Activated CD4-positive, alpha-beta T cell treated with anti-CD3 and anti-CD28 coated beads for 1 hour (primary cell): ENCODE measurements around the gene CBX6.

ENCODE experiments used
- DNase-seq: peaks from one replicate; pipeline ENCODE4 v3.0.0-alpha.2; 2020

The CBX6 gene

DNA sequence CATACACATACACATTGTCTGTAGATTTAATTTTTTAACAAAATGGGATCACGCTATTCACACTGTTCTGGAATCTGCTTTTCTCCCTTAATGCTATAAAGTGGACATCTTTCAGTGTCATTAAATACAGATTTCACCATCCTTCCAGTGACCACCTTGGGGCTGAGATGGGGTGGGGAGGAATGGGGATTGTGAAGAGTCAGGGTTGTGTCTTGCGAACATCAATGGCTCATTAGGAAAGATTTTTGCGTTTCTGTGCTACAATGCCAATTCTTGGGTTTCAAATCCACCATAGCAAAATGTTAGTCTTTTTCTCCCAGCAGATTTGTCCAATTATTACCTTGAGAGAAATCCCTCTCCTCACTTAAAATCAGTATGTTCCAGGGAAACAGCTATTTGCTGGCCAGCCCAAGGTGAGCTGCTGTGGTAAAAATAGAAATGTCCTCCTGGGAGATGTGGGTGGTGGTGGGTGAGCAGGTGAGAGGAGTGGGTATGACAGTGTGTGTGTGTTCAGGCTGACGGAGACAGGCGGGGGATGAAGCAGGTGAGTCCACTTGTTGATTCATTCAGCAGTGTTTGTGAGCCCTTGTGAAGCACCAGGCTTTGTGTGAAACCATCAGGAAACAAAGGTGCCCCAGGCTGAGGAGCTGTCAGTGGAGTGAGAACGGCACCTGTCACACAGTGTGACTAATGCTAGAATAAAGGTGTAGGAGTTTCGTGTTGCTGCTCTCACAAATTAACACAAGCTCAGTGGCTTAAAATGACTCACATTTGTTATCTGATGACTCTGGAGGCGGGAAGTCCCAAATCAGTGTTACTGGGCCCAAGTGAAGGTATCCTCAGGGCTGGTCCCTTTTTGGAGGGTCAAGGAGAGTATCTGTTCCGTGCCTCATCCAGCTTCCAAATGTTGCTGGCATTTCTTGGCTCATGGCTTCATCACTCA lies 1.7 kb upstream of the CBX6 start:
- peak; percentile 58 for DNase-seq

DNA sequence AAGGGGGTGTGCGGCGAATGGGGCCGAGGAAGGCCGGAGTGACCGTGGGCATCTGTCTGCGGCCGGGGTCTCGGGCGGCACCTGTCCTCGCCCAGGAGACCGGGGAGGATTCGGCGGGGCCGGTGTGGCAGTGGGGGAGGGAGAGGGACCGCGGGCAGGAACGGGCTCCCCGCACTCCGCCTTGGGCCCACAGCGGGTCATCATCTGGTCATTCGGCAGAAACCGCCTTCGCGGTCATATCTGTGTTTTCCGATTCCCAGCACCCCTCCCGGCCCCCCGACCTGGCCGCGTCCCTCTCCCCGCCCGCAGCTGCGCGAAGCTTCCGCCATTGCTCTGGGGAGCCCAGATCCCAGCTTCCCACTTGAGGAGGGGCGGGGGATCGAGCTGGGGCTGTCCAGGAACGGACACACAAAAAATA lies 824 bp upstream of the CBX6 start:
- no peak for DNase-seq

DNA sequence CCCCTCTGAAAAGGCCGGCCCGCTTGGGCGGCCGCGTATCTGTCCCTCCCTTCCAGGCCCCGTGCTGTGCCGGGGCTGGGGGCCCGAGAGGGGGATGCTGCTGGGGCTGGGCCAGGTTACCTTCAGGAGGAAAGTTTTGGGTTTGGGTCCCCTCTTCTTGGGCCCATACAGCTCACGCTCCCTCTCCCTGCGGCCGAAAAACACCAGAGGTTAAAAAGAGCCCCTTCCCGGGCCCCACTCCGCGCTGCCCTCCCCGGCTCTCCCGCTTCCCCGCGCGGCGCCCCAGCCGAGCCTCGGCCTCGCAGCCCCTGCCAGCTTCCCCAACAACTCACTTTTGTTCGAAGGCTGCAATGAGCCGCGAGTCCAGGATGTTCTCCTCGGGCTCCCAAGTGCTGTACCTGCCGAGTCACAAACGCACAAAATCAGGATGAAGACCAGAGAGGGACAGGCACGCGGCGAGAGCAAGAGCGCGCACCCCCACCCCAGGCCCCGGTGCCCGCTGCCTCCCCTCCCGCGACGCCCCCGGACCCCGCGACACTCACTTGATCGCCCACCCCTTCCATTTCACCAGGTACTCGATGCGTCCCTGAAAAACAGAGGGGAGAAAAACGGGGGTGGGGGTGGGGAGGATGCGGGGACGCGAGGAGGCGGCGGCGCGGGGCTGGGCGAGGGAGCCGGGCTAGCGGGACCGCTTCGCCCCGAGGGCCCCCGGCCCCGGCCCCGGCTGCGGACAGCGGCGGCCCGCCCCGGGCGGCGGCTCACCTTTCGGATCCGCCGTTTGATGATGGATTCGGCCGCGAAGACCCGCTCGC lies 450 bp downstream of the CBX6 start:
- no peak for DNase-seq

DNA sequence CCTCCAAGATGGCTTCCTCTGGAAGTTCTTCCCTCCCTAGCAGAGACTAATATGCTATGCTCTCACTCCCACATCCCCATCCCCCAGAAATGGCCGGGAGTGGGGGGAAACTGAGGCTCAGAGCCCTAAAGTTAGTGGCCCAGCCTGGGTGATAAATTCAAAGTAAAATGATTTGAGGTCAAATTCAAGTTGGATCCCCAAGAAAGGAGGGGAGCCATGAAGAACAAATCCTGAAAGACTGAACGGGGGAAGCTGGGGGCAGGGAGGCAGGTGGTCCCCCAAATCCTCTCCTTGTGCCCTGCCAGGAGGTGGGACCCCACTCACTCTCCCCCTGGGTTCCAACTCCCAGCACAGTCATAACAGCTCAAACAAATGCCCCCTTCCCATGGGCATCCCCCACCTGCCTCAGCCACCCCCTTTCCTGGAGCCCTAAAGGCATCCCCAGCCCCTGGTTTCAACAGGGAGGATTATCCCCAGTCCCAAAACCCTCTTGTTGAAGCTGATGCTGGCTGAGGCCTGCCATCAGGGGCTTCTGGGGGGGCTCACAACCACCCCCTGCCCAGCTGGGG lies 1.1 kb downstream of the CBX6 start:
- no peak for DNase-seq

DNA sequence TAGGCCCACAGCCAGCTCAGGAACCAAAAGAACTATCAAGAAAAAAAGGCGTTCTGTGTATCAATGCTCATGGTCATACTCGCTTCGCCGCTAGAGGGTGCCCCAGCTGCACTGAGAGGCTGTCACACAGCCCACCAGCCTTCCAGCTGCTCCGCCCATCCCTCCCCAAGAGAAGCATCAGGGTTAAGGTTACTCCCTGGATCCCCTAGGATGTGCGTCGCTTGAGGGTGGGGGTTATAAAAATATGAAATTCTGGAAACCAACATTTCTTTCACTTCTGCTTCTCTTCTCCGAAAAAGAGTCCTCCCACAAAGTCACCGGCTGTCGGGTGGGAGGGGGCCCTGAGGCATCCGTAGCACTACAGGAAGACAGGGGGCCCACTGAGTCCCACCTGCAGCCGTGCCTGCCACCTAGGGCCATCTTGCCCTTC lies 1.7 kb downstream of the CBX6 start:
- DNase-seq, result peak; percentile 76

DNA sequence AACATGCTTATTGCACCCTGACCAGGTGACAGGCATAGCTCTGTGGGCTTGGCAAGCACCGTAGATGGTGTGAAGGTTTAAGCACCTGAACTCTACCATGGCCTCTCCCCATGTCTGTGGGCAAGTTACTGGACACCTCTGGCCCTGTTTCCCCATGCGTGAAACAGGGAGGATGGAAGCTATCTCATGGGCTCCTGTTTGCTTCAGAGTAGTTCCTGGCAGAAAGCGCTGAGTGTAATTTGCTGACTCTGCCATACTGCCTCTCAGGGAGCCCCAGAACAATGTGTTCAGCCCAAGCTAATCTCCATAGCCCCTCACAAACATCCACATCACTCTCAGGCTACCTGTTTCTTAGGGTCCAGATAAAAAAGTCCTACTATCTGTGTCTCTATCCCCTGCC lies 2.4 kb downstream of the CBX6 start:
- DNase-seq, result no peak

DNA sequence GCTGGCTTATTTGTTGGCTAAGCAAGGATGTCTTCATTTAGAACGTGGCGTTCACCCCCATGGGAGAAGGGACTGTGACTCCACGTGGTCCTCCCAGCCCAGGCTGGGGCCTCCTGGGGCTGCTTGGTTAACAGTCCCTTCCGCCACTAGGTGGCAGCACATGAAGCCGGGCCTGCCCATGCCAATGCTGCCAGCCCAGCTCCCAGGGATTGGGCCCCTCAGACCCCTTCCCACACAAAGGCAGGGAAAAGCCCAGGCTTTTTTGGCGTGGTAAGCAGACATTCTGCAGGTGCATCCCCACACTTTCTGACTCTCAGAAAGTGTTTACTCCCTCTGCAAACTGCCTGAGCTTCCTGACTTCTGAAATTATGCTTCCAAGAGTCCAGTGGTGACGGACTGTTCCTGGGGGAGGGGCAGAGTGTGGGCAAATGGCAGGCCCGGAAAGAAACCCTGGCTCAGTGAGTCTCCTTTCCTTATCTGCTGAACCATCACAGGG lies 3.1 kb downstream of the CBX6 start:
- peak; percentile 75 for DNase-seq

DNA sequence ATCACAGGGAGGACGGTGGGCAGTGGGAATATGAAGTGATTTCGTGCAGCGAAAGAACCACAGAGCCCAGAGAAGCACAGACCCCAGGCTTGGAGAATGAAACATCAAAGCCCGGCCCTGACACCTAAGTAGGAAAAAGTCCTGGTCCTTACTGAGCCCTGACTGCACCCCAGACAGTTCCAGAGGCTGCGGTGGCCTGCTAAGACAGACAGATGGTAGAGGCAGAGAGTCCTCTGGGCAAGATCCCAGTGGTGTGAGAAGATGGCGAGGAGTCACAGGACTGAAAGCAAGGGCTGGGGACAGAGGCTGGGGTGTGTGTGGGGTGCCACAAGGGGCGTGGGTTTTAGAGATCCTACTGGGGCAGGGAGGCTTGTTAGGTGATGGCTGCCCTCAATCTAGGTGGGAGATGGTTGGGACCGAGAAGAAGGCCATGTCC lies 3.7 kb downstream of the CBX6 start:
- DNase-seq, result no peak

DNA sequence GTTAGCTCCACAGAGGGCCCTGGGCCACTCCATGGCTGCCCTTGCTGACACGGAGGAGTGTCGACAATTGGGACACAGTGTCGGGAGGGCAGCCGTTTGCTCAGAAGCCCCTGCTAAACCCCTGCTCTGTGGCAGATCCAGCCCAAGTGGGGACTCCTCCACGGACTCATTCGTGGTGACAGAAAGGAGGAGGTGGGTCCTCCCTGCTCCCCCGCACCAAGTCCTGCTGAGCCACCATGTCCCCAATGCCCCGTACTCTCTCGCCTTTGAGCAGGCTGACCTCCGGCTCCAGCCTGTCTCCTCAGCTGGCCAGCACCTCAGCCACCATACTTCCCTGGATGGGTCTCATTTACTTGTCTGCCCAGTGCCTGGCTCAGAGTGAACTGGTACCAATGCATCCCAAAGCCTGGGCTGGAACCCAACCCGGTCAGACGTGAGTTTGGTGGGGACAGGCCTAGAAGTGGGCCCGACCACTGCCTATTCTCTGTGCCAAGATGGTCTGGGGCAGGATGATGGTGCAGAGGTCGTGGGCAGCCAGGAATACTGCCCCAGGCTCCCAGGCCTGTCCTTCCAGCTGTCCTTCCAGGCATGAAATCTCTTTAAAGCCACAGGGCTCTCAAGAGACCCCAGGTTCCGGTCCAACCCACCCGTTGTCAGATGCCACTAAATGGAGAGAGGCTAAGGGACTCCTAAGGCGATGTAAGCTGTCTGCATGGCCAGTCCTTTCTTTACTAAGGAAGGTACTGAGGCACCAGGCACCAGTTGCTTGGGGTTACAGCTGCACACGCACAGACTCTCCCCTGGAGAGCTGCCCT lies 4.3 kb downstream of the CBX6 start:
- DNase-seq, result no peak

DNA sequence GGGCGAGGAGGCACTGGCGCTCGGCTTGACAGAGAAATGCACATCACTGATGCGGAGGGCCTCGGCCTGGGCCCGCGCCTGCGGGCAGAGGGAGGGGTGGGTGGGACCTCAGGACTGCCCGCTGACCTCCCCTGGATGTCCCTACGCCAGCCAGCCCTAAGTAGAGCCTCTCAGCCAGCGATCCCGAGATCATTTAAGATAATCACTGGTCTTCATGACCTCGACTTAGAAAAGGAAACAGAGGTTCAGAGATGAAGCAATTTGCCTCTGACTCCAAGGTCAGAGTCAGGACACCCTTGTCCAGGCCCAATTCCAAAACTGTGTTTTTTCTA lies 4.9 kb downstream of the CBX6 start:
- DNase-seq, result no peak

DNA sequence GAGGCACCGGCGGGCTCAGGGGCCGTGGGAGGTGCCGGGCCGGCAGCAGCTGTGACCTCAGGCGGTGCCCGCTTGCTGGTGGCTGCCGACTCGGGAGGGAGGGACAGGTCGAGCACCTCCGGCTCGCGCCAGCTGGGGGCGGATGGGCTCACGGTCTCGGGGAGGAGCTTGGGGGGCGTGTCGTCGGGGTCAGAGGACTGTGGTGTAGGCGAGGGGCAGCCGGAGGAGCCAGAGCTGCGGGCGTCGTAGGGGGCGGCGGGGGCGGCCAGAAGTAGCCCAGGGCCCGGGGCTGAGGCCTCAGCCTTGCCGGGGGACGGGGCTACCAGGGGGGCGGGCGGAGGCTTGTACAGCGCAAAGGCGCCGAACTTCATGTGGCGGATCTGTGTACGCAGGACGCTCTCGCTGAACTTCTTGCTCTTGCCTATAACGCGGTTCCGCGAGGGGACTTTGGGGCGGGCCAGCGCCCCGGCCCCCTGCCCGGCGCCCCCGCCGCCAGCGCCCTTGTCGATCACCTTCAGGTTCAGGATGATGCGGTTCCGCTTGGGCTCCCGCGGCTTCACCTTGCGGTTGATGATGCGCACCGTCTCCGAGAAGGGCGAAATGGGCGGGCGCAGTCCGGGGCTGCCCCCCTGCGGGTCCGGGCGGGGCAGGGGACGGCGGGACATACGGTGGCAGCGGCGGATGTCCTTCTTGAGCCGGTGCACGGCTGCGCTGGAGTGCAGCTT lies 5.5 kb downstream of the CBX6 start:
- DNase-seq, result no peak

DNA sequence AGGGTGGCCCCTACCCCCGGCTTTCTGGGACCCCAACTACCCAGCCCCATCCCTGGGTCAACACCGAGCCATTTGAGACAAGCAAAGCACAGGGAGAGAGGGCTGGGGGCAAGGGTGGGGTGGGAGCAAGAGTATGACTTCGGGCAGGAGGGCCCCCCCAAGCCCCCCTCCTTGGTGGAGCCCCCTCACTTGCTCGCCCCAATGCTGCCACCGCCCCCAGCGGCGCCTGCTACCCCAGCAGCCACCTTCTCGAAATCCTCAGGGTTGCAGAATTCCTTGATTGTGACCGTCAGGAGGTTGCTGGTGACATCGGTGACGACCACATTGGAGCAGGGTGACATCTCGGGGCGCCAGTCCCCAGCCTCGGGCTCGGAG lies 6.0 kb downstream of the CBX6 start:
- no peak for DNase-seq

DNA sequence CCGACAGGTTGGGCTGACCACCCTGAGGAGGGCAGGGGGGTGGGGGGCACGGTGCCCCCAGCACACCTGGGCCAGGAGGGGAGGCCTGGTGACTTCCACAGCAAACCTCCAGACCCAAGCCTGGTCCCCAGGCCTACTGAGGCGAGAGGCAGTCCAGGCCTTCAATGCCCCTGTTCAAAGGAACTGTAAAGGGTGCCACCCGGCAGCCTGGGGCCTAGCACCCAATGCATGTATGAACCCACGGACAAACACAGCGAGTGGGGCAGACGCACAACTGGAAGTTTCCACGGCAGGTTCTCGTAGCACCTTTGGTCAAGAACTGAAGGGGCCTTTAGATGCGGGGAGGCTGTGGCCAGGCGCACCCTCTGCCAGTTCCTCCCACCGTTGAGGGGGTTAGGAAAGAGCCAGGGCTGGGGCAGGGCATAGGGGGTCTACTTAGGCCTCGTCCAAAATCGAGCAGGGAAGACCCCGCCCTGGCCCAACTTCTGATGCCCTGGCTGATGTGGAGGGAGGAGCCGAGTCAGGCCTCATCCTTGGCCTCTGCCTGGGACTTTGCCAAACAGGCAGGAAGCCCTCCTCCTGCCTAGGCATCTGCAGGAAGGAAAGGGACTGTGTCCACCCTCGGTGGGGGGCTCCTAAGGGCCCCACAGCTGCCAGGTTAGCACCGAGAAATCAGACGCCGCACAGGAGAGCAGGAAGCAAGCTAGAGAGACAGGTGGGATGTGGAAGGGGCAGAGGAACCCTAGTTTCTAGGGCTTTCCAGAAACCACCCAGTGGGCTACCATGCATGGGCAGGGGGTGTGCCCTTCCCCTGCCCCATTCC lies 6.6 kb downstream of the CBX6 start:
- no peak for DNase-seq

DNA sequence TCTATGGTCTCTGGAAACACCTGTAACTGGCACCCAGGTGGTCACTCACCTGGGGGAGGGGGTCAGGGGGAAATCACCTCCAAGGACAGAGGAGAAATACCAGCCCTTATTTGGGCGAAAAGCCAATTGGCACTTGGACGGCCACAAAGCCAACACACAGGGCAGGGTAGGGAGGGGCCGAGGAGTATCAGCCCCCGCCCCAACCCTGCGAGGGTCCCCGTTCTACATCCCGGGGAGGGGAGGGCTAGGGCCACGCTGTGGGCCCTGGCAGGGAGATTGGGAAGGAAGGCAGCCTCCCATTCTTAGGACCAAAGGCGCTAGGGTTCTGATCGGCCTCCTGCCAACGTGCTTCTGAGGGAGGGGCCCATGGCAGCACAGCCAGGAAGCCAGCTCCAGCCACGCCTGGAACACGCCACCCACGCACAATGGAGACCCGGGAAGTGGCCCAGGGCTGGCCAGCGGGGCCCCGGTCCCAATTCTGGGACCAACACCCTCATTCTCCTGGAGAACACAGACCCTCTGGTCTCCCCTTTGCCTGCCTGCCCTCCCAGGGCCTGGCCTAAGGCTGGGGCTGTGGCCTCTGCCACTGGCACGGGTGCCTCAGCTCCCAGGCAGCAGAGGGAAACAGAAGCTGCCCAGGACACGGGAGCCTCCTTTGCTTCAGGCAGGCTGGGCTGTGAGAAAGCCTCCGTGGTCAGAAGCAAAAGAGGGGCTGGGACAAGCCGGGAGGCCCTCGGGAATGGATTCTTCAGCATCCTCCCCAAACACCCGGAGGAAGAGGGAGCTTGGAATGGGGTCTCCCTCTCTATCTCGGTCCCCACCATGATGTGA lies 7.4 kb downstream of the CBX6 start:
- no peak for DNase-seq

DNA sequence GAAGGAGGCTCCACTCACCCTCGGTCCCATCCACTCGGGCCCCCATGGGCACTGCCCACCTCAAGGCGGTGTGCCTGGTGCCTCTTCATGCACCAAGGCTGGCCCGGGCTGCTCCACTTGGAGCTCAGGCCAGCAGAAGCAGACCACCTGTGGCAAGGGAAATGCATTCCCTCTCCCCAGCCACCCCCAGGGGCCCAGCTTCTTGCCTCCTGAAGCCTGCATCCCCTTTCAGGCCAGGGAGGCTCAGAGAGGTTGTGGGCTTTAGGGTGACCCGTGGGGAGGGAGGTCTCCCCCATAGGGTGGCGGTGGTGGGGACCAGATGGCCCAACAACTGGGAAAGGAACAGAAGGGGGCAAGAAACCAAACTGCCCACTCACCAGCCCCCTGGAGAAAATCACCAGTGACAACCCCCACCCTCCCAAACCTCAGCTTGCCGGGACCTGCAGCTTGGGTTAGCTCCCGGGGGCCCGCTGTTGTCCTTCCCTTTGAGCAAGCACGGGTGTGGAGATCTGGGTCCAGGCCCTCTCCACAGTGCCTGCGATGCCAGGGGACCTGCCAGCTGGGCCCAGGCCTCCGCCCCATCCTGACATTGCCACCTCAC lies 8.4 kb downstream of the CBX6 start:
- no peak for DNase-seq

DNA sequence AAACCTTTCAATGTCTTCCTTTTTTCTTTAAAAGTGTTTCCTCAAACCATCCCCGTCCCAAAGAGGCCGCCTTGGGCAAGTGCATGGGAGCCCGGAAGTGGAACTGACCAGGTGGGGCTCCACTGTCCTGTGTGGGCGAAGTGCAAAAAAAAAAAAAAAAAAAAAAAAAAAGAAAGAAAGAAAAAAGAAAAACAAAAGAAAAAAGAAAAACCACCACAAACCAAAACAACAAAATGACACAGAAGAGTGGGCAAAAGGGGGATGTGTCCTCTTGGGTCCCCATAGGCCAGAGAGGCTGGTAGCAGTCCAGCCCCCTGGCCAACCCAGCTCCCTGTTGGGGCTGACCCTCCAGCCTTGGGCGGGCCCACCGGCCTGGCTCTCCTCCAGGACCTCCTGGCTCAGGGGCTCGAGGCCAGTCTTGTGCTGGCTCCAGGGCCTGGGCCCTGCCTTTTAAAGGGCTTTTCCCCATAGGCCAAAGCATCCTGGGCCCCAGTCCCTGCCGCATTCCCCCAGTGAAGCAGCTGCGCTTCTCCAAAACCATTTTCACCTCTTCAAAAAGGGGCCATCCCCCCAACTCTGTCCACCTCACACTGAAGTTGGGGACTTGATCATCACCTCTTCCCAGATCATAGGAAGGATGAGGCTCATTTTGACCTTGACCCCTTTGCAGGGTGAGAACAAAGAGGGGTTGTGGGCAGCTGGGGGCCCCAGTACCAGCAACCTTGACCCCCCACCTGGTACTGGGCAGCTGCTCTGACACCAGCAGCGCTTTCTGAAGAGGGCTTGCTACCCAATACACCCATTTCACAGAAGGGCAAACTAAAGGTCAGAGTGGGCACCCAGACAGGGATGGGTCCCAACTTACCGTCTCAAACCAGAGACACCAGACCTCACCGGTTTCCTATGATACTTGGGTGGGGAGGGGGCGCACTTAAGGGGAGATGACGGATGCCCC lies 9.4 kb downstream of the CBX6 start:
- DNase-seq, result no peak

DNA sequence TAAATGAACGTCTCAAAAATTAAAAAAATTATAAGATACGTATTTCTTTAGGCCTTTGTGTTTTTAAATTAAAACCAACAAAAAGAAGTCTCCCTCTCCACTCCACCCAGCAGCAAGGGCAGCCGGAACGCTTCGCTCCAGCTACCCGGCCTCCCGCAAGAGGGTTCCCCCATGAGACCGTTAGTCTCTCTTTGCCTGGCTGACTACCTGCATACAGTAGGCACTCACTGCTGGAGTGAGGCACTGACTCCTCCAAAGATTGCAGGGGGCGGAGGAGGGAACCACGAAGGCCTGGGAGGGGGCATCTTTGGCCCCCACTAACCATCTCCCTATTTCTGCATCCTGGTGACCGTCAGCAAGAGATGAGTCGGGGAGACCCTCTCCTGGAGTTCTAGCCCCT lies 10.1 kb downstream of the CBX6 start:
- DNase-seq, result no peak

DNA sequence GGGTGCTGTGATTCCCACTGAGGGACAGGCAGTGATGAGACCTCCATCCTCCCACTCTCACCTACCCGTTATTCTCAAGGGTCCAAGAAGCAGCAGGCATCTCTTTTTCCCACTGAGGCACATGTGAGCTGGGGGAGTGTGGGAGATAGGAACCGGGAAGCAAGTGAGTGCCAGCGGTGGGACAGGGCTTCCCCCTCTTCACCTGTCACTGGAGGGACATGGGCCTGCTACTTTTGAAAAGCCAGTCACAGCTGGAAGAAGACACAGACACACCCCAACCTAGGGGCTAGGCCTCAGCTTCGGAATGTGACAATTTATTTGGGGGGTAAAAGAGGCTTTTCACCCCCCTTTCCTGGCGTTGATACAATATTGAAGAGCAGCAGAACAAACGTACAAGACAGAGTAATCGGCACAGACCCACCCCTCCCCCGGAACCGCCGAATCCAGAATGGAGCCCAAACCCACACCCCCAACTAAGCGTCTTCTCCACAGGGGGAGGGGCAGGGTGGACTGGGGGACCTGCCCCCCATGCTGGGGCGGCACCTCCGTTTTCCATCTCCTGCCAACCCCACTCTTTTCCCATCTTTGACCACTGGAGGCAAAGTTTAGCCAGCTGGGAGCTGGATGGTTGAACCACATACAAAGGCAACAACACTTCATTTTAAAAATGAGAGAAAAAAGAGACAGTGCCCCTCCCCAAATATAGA lies 10.7 kb downstream of the CBX6 start:
- no peak for DNase-seq
